WI38 (cell line): Measurements from ENCODE around the gene TKT.

Source experiments
- H3K4me3 ChIP-seq: 2 replicates; pipeline ENCODE4 v1.5.1; 2011; ENCODE audit warnings: low read depth, mild to moderate bottlenecking, control low read depth, low read length
- TF ChIP-seq, protein P1 (sequence below): IDR thresholded peaks from 2 replicates; pipeline ENCODE4 v1.5.1; 2012; ENCODE audit warnings: low read depth, mild to moderate bottlenecking, control low read depth, low read length

The TKT gene

DNA sequence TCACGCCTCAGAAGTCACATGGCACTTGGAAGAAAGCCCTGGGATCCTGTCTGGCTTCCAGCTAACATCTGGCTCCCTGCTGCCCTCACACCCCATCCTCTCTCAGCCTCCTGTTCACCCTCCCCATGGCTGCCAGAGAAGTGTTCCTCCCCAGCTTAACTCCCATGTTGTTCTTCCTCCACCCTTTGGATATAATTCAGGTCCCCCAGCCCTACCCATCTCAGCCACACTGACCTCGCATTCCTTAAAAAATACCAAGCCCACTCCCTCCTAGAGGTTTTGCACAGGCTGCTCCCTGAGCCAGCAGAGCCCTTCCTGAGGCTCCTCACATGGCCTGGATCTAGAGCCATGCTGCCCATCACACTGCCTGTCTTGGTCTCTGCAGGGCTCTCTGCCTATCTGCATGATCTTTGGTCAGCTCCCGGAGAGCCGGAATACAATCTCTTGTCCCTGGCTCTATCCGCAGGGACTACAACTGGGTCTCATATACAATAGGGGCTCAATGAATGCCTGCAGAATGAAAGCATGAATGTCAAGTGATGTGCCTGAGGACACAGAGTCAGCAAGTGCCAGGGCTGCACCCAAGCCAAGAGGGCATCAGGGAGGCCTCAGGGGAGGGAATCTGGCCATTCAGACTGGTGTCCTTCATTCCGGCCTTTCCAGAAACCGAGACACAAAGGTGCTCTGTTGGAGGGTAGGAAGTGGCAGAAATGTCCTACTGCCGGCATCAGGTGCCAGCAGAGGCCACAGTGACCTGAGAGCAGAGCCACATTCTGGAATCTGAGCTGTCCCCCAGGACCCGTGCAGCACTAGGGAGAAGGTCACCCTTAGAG, 3.8 kb upstream of the TKT start:
- no peak overlapping the region for H3K4me3 ChIP-seq
- TF ChIP-seq, protein P1, sequence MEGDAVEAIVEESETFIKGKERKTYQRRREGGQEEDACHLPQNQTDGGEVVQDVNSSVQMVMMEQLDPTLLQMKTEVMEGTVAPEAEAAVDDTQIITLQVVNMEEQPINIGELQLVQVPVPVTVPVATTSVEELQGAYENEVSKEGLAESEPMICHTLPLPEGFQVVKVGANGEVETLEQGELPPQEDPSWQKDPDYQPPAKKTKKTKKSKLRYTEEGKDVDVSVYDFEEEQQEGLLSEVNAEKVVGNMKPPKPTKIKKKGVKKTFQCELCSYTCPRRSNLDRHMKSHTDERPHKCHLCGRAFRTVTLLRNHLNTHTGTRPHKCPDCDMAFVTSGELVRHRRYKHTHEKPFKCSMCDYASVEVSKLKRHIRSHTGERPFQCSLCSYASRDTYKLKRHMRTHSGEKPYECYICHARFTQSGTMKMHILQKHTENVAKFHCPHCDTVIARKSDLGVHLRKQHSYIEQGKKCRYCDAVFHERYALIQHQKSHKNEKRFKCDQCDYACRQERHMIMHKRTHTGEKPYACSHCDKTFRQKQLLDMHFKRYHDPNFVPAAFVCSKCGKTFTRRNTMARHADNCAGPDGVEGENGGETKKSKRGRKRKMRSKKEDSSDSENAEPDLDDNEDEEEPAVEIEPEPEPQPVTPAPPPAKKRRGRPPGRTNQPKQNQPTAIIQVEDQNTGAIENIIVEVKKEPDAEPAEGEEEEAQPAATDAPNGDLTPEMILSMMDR, result no peak

DNA sequence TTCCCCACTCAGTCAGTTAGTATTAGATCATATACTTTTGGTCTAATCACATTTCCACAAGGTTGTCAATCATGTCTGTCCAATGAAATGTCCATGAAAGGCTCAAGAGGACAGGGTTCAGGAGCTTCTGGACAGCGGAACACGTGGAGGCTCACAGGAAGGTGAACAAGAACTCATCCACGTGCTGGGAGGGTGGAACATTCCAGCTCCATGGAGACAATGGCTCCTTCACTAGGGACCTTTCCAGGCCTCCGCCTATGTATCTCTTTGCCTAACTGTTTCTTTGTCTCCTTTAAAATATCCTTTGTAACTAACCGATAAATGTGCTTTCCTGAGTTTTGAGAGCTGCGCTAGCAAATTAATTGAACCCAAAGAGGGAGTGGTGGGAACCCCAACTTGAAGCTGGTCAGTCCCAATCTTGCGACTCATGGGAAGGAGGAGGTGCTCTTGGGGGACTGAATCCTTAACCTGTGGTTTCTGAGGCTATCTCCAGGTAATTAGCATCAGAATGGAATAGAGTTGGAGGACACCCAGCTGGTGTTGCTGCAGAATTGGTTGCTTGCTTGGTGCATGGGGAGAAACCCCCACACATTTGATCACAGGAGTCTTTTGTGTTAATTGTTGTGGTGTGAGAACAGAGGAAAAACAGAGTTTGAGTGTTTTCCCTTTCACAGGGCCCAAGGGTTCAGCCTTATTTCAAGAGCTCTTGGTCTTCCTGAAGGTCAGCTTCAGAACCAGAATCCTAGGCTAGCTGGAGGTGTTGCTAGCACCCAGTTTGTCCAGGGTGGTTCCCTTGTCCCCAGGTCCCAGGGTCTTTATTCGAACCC, 3.0 kb upstream of the TKT start:
- TF ChIP-seq, protein P1, result no peak
- H3K4me3 ChIP-seq, result no peak overlapping the region

DNA sequence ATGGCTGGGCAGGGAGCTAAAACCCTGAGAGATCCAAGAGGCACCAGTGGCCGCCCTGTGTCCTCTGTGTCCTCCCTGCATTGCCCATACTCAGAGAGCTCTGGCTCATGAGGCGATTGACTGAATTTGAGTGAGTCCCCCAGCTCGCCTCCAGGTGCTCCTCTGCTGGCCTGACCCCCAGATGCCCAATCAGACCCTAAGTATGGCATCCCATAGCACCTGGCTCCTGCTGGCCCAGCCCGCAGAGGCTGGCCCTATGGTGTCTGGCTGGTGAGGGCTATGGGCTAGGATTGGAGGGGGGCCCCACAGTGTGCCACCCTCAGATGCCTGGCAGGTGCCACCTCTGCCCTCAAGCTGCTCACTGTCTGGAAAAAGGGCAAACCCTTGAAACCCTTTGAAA, 1.6 kb upstream of the TKT start:
- TF ChIP-seq, protein P1, result no peak
- H3K4me3 ChIP-seq, result no peak overlapping the region

DNA sequence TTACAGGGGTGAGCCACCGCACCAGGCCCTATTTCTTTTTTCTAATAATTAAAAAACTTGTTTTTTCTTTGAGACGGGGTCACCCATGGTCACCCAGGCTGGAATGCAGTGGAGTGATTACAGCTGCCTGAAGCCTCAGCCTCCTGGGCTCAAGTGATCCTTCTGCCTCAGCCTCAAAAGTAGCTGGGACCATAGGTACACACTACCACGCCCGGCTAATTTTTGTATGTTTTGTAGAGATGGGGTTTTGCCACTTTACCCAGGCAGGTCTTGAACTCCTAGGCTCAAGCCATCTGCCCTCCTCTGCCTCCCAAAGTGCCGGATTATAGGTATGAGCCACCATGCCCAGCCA, 858 bp upstream of the TKT start:
- no peak overlapping the region for H3K4me3 ChIP-seq
- TF ChIP-seq, protein P1, result no peak

DNA sequence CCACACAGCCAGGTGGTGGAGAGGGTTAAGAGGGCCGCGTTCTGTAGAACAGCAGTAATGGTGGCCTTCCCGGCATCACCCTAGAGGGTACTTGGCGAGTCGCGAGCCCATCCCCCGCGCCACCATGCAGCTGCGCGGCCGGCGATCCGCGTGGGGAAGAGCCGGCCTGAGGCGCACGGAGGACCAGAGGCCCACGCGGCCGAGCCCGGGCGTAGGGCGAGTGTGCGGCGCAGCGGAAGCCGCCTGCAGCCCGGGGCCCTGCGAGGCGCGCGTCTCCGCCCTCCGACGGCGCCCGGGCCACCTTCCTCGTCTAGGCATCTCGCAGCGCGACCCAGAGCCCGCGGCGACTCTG, 423 bp downstream of the TKT start:
- H3K4me3 ChIP-seq, result peak overlapping the region; percentile 85
- TF ChIP-seq, protein P1, result no peak

DNA sequence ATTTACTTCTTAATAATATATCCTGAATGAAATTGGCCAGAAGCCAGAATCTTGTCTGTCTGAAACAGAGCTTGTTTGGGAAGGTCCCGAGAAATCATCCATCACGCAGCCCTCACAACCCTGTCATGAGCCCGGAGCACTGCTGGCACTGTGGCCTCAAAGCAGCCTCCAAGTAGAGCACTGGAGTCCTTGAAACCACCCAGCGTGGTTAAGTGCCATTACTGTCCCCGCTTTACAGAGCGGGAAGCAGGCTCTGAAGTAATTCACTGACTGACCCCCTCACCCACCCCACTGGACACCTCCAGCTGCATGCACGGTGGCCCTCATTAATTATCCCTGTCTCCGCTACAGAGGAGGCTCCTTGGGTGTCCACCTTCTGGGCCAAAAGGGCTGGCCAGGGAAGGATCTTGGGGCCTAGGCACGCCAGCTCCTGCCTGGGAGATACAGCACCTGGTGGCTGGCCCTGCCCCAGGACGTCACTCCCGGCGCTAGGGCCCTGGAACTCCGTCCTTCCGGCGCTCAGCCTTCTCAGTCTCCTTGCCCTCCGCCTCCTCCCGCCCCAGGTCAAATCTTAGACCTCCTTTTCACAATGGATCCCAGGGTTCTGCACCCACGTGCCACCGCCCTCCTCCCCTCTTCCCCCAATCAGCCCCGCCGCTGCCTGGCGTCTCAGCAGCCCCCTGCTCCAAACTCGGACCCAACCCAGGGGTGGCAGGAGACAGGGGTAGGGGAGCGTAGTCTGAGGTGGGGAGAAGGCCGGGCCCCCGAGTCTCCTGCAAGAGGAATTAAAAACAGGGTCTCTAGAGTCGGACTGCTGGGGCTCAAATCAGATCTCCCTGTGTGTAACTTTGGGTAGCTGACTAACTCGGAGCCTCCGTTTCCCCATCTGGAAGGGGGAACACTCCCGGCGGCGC, 1.1 kb downstream of the TKT start:
- TF ChIP-seq, protein P1, result no peak
- H3K4me3 ChIP-seq, result peak overlapping the region; percentile 85
